ENCODE data around the gene KIAA0513. TPM values are rescaled to one million over a fixed set of nuclear protein-coding genes. Genes with fewer than 3 reads are reported as not detected.

The KIAA0513 gene
- total and polyA plus RNA-seq, 2 donors (not counting 3 experiments of a cell fraction or from before 2014, with no cell fraction given): 1.8 to 4.3 TPM

GRCh38 chr16:85003725-85004586 lies 23.6 kb upstream of the KIAA0513 start:
- TF ChIP-seq MAX (IDR thresholded peaks at IDR 0.05; ENCODE audit: insufficient read depth, insufficient read length) (no peak), JUN (IDR thresholded peaks at IDR 0.05; ENCODE audit: borderline replicate concordance, insufficient read depth, insufficient read length, low read depth) (no peak), MYC (IDR thresholded peaks at IDR 0.05; ENCODE audit: low read depth, low read length) (no peak)
- H3K9ac ChIP-seq (replicated peaks; ENCODE audit: extremely low read depth, insufficient read depth, low read length): no peak overlapping the region
- intact Hi-C loops (cut with micrococcal nuclease): no loop called here
- H3K36me3 ChIP-seq (ENCODE audit: control insufficient read depth in 2 of 2, extremely low read depth in 1 of 2, insufficient read depth in 2 of 2, low read length in 2 of 2): no peaks in the 10 kb centered on the region
- ChIA-PET CTCF (interaction anchor here (1.1 to 1.4 kb wide), 2 partner anchors 9 to 83 kb away, joined by 3 to 6 read pairs; no protein-coding TSS in a partner anchor), POLR2A (no interaction called here)
- H3K4me3 ChIP-seq (replicated peaks in 1 of 3; ENCODE audit: insufficient read depth in 1 of 3, low read depth in 1 of 3, low read length in 3 of 3): no peak overlapping the region
- BruUV-seq (replicated peaks): no TSS peak
- no peak overlapping the region for H3K4me2 ChIP-seq (ENCODE audit: insufficient read depth, low read length)
- dilution Hi-C loops (cut with MboI; ENCODE audit: extremely low pct_ligation_motif_present, low sequenced_read_pairs): no loop called here
- FAIRE-seq (no peak), DNase-seq (ENCODE audit: low read depth, low spot score) (no peak)
- H4K20me1 ChIP-seq (replicated peaks; ENCODE audit: control insufficient read depth, extremely low read depth, insufficient read depth, low read length): no peaks in the 10 kb centered on the region
- H3K9me1 ChIP-seq (replicated peaks; ENCODE audit: control insufficient read depth, extremely low read depth, insufficient read depth, low read length): no peaks in the 10 kb centered on the region
- H3K27ac ChIP-seq (ENCODE audit: insufficient read depth, low read depth, low read length): no peak overlapping the region
- no peaks in the 10 kb centered on the region for H3K27me3 ChIP-seq (ENCODE audit: control insufficient read depth in 2 of 2, insufficient read depth in 2 of 2, low read length in 2 of 2)
- H2AFZ ChIP-seq (ENCODE audit: low read depth, low read length): no peak overlapping the region
- peaks cover 81% of the 10 kb centered on the region for H3K79me2 ChIP-seq (ENCODE audit: control insufficient read depth, insufficient read depth, low read length)
- H3K4me1 ChIP-seq (ENCODE audit: control insufficient read depth, extremely low read depth, insufficient read depth, low read length): peaks cover 10% of the 10 kb centered on the region
- H3K9me3 ChIP-seq (replicated peaks; ENCODE audit: control insufficient read depth, insufficient read depth, low read length): no peaks in the 10 kb centered on the region

GRCh38 chr16:85004587-85005205 lies 22.9 kb upstream of the KIAA0513 start:
- H3K36me3 ChIP-seq (ENCODE audit: control insufficient read depth in 2 of 2, extremely low read depth in 1 of 2, insufficient read depth in 2 of 2, low read length in 2 of 2): no peaks in the 10 kb centered on the region
- H3K9ac ChIP-seq (replicated peaks; ENCODE audit: extremely low read depth, insufficient read depth, low read length): no peak overlapping the region
- dilution Hi-C loops (cut with MboI; ENCODE audit: extremely low pct_ligation_motif_present, low sequenced_read_pairs) (no loop called here), intact Hi-C loops (cut with micrococcal nuclease) (no loop called here)
- peaks cover 82% of the 10 kb centered on the region for H3K79me2 ChIP-seq (ENCODE audit: control insufficient read depth, insufficient read depth, low read length)
- no peak overlapping the region for H2AFZ ChIP-seq (ENCODE audit: low read depth, low read length)
- CTCF ChIA-PET: interaction anchor here (1.4 to 1.5 kb wide), 2 partner anchors 34 to 82 kb away, joined by 6 read pairs; no protein-coding TSS in a partner anchor
- no peaks in the 10 kb centered on the region for H3K9me3 ChIP-seq (replicated peaks; ENCODE audit: control insufficient read depth, insufficient read depth, low read length)
- TF ChIP-seq MYC (IDR thresholded peaks at IDR 0.05; ENCODE audit: low read depth, low read length): no peak
- peak; percentile 56 for TF ChIP-seq GATA2 (IDR thresholded peaks at IDR 0.05; ENCODE audit: insufficient read depth, insufficient read length, low read depth, low read length)
- peak; percentile 23 for DNase-seq (ENCODE audit: low read depth, low spot score)
- H3K4me1 ChIP-seq (ENCODE audit: control insufficient read depth, extremely low read depth, insufficient read depth, low read length): peaks cover 5% of the 10 kb centered on the region
- no peak overlapping the region for H3K27ac ChIP-seq (ENCODE audit: insufficient read depth, low read depth, low read length)
- no peak overlapping the region for H3K4me3 ChIP-seq (replicated peaks in 1 of 3; ENCODE audit: insufficient read depth in 1 of 3, low read depth in 1 of 3, low read length in 3 of 3)
- H4K20me1 ChIP-seq (replicated peaks; ENCODE audit: control insufficient read depth, extremely low read depth, insufficient read depth, low read length): no peaks in the 10 kb centered on the region
- peak; percentile 49 for FAIRE-seq
- no peak overlapping the region for H3K4me2 ChIP-seq (ENCODE audit: insufficient read depth, low read length)
- no peaks in the 10 kb centered on the region for H3K9me1 ChIP-seq (replicated peaks; ENCODE audit: control insufficient read depth, extremely low read depth, insufficient read depth, low read length)
- POLR2A ChIA-PET: no interaction called here
- no peaks in the 10 kb centered on the region for H3K27me3 ChIP-seq (ENCODE audit: control insufficient read depth in 2 of 2, insufficient read depth in 2 of 2, low read length in 2 of 2)
- BruUV-seq (replicated peaks): no TSS peak

All from endothelial cell of umbilical vein (primary cell).